HCEC 1CT (cell line): Measurements from ENCODE around the gene UGGT1.
A peak's percentile ranks its signal among the peaks of the same experiment; 100 is the strongest.

Experiments
- DNase-seq: peaks from one replicate; pipeline ENCODE4 v3.0.0-alpha.2; 2017

UGGT1 gene

DNA sequence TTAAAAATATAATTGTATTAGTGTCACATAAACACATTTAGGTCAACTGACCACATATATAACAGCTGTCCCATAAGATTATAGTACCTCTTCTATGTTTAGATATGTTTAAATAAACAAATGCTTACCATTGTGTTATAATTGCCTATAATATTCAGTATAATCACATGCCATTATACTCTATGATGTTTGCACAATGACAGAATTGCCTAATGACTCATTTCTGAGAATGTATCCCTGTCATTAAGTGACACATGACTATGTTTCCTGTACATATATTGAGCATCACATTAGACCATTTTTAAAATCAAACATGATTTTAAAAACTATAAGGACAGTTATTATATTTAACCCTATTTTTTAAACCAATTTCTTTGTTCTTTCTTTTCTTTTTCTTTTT lies 137.9 kb downstream of the UGGT1 start:
- peak; percentile 7 for DNase-seq

DNA sequence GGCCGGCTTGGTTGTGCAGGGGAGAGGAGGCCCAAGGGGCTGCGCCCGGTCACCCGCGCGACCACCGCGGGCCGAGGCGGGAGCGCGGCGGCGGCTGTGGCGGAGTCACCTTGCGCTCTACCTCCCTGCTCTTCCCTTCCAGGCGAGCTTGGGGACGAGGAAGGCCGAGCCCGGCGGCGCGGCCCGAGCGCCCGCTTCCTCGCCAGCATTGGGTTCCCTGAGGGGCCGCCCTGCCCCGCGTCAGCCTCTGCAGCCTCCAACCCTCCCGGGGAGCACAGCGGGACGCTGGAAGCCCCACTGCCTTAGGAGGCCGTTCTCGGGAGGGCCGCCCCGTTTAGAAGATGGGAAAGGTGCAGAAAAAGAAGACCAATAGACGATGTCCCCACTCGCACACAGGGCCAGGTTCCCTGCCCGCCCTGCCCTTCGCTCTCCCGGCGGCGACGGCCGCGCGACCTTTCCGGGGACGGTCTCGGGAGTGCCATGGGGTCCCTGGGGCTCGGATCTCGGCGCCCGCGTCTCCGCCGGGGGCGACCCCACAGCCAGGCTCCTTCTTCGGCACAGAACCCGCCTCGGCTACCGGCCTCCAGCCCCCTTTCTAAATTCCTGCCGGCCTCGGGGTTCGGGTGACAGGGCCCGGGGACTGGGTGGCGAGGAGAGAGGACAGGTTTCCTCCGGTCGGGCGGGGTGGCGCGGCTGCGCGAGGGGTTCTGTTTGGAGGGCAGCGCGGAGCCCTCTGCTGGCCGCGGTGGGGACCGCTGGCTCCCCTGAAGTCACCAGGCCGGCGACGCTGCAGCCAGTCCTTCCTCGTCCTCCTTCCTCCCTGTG lies 142.2 kb downstream of the UGGT1 start:
- peak; percentile 58 for DNase-seq

DNA sequence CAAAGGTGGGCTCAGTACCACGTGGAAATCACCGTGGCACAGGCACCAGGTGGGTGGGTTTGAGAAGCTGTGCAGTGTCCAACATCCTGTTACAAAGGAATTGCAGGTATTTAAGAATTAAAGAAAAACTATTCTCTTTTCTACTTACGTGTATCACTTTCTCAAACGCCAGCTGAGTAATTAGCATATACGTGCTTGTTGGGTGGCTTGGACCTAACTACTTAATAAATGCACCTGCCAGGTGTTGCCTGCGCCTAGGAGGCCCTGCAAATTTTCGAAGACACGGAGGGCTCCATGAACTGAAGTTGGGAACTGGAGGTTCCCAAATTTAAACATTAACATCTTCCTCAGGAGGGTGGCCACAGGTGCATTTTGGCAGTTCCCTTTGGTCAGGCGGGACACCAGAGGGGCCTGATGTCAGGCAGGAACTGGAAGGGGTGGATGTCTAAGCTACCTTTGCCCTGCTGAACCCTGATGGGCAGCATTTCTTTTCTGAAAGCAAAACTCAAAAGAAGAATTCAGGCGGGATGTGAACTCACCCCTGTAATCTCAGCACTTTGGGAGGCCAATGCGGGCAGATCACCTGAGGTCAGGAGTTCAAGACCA lies 142.9 kb downstream of the UGGT1 start:
- no peak for DNase-seq

DNA sequence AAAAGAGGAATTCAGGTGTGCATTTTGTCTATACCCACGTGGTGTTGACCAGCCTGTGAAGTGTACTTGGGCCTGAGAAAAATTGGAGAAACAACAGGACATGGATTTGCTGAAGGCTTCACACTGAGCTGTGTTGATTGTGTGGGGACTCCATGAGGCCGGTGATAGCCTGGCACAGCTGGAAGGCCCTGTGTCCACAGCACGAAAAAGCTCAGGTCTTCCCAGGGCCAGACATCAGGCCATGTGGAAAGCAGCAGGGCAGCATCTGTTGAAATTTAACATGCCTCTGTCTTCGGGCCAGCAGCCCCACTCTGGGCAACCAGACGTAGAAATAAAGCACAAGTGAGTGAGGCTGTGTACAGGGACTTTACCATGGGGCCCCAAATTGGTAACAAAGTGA lies 143.6 kb downstream of the UGGT1 start:
- DNase-seq: no peak

DNA sequence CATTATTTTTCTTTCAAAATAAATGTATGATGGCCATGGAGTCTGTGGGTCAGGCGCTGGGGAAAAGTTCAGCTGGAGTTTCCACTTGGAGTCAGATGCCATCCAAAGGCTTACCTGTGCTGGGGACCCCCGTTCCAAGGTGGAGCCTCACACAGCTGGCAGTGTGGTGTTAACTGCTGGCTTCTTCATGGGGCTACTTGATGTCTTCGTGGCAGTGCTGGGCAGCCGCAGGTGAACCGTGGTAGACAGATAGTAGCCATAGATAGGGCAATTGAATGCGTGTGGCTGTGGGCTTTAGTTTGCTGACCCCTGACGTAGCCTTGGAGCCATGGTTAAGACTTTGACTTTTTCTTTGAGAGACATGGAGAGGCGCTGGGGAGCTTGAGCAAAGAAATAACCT lies 144.6 kb downstream of the UGGT1 start:
- no peak for DNase-seq

DNA sequence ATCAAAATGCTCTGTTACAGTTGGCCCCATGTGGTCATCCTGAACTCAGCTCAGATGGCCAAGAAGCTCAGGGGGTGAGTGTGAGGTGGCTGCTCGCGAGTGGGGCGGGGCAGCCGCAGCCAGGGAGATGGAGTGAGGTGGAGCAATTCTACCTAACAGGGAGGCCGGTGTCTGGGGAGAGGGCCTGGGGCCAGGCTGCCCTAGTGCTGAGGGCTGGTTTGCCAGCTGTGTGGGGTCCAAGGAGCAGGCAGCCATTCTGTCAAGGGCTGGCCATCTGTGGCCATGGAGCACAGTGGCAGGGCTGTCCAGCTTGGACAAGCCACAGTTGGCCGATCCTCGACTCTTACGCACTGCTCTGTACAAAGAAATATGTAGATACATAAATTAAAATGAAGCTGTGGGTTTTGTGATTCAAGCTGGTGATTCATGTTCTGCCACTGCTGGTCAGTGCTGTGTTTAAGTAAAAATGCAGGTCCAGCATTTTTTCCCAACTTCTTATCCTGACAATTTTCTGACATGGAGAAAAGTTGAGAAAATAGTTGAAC lies 145.6 kb downstream of the UGGT1 start:
- peak; percentile 88 for DNase-seq

DNA sequence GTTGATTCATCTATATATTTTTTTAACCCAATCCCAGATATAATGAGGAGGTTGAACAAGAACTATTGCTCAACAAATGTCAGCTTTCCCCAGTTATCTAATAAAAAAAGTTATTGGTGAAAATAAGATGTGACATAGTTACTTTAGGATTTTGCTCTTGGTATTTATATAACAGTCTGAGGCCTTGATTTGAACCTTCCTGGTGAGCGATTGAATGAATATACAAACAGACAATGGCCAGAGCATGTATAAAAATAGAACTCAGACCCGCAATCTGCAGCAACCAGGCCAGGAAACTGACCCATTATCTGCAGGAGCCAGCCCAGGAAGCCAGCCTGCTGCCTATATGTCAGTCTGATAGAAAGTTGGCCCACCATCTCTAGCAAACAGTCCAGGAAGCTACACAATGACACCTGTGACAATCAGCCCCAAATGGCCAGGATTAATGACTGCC lies 146.1 kb downstream of the UGGT1 start:
- peak; percentile 37 for DNase-seq

DNA sequence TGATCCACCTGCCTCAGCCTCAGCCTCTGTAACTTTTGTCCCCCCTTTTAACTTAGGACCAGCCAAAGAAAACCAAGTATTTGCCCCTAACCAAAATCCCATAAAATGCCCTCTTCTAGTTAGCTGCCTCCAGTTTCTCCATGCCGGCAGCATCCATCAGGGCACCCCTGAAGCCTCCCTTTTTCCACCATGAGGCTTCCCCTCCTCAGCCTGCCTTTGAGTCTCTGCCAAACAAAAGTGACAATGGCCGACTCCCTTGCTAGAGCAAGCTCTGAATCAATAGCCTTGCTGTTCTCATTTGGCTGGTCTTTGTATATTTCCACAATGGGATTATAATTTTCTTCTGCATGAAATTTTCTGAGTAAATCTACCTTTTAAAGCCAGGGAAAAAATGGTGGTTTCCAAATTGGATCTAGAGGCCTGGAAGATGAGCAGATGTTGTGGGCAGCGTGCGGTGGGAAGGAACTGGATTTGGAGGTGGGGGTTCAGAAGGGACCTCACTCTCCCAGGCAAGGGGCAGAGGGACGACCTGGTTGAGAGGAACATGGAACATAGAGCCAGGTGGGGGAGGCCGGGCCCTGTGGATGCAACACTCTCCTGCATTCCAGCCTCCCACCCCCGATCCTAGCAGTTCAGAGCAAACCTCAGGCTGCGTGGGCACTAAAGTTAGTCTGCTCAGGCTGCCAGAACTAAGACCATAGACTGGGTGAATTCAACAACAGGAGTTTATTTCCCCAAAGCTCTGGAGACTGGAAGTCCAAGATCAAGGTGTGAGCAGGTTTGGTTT lies 147.1 kb downstream of the UGGT1 start:
- no peak for DNase-seq

DNA sequence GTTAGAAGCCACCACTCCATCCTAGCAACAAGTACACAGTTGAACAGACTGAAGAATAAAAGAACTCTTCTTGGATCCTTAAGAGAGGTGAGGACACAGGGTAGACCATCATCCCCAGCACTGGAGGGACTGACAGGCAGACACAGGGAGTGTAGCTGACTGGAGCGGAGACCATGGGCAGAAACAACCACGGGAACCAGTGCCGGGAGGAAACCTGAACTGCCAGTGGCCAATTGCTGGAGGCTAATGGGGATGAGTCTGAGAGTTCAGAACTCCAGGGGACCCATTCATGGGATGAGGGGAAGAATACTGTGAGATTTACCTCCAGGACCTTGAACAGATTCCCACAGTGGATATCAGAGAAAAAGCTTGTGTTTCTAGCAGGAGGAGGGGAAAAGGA lies 150.9 kb downstream of the UGGT1 start:
- DNase-seq: no peak
